Measurements from ENCODE around the gene KRIT1.
A peak's percentile ranks its signal among the peaks of the same experiment; 100 is the strongest.
"Not testable (repeated sequence)": the region's sequence is repeated elsewhere in the genome, so short reads cannot be mapped to it uniquely, and the experiment has no call there.

The KRIT1 gene

DNA sequence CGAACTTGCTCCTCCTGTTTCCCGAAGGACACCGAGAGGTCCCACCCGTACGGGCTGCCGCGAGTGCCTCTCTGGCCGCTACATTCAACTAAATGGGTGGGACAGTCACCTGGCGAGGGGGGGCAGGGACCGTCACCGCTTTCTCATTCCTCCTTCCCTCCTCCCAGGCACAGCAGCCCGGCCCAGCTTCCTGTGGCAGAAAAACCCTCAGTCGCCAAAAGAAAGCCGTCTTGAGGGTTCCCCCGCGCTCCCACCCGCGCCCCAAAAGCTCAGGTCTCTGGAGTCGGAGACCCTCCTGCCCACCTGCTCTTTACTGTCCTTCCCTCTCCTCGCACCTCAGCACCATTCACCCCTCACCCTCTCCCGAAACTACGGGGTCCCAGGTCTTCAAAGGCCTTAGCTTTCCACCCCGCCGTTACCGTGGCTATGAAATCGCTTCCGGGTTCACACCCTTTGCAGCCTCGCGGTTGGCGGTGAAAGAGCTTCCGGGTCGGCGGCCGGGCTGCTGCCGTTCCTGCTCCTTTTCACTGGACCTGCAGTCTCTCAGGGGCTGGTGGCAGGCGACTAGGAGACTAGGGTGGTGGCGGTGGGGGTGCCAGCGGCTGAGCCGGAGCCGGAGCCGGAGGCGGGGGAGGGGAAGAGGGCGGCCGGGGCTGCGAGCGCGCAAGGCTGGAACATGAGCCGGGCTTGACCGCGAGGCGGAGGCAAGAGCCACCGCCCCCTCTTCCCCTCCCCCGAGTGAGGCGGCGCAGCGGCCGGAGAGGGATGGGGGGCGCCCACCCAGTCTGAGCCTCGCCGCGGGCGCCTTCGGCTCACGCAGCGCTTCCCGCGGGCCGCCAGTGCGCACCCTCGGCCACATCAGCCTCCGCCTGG, at the start of gene KRIT1, which contains the start of gene ANKIB1:
Gene KRIT1 (minus strand): TSS at position 428 of the 873 bp plus-strand sequence. CDS start 3,779 bp downstream, outside the sequence.
Gene ANKIB1 (plus strand): TSS at position 488 of the 873 bp plus-strand sequence. CDS start 49,005 bp downstream, outside the sequence.
- peak; percentile 71 for DNase-seq (ENCODE audit: low read depth)

DNA sequence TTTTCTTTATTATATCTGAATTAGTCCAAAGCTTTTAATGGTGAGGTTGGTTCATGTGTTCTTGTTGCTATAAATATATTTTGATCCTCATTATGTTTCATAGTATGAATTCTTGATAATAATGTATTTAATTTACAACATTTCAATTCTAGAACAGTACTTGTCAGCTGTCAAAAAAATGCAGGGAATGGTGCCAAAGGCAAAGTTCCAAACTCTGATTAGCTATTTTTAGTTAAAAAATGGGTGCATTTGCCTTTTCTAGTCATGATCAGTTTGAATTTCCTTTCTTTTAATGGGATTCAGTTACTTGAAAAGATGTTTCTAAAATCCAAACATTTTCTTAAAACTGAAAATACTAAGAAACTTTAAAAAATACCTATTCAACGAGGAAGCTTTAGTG, 49.7 kb upstream of the KRIT1 start:
- DNase-seq (ENCODE audit: low read depth) = no peak

DNA sequence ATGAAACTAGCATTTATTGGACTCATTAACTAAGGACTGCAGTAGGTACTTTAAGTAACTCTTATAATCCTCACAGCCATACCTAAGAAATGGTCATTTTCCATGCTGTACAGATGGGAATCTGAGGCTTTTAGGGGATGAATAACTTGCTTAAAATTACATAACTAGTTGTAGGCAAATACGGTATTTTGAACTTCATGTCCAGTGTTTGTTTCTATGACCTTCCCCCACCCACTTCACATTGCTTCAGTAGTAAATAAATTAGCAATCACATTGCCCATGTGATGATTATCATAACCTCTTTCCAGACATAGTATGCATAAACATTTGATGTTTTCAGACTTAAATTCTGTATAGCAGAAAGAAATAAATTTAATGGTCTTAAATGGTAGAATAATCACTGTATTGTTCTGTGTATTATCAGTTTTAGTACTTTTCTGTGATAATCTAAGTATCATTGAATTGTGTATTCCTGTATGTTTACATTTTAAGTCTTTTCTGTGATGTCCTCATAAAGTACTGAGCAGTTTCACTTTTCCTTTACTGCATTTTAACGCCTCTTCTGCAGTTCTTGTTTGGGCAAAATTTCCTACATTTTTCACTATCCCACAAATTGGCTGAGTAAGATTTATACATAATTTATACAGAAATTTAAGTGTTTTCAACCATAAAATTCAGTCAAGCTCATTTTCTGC, 48.3 kb upstream of the KRIT1 start:
- DNase-seq (ENCODE audit: low read depth) = no peak

DNA sequence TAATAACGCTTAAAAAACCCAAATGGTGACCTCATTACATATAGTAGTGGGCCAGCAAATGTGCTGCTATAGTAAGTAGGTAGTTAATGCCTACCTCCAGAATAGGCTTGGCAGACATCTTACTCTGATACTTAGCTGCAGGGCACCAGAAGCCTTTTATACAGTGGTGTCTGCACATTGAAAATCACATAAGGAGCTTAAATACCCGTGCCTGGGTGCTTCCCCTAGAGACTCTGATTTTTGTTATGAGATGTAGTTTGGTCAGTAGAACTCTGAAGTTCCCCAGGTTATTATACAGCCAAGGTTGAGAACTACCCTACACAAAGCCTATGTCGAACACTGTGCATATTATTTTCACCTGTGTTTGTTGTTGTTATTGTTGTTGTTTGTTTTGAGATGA, 47.3 kb upstream of the KRIT1 start:
- DNase-seq (ENCODE audit: low read depth) = no peak

DNA sequence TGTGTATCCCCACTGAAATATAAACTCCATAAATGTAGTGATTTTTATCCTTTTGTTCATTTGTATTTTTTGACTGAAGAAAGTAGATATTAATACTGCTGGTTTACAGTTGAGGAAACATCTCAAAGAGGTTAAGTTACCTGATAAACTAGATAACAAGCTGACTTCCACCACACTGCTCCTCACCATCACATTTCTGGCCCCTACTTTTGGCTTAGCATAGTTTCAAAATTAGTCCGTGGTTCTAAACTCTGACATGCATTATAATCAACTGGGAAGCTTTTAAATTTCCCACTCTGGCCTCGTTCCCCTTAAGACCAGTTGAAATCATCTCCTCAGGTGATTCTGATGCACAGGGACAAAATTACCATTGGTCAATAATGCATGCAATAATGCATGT, 43.6 kb upstream of the KRIT1 start:
- no peak for DNase-seq (ENCODE audit: low read depth)

DNA sequence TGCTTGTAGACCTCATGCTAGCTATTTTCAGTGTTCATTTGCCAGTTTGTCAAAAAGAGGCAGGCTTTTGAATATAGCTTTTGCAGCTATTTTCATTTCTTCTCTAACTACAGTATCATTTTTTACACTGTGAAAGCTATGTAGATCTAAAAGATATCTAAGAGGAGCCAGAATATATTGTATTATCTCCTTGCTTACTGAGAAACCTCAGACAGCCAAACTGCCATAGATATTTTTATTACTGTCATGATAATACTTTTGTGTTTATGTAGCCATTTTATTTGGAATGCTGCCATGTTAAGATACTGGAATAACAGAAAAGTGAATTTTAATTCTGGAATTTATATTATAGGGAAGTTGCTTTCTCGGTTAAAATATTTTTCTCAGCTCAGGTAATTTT, 37.2 kb upstream of the KRIT1 start:
- no peak for DNase-seq (ENCODE audit: low read depth)

DNA sequence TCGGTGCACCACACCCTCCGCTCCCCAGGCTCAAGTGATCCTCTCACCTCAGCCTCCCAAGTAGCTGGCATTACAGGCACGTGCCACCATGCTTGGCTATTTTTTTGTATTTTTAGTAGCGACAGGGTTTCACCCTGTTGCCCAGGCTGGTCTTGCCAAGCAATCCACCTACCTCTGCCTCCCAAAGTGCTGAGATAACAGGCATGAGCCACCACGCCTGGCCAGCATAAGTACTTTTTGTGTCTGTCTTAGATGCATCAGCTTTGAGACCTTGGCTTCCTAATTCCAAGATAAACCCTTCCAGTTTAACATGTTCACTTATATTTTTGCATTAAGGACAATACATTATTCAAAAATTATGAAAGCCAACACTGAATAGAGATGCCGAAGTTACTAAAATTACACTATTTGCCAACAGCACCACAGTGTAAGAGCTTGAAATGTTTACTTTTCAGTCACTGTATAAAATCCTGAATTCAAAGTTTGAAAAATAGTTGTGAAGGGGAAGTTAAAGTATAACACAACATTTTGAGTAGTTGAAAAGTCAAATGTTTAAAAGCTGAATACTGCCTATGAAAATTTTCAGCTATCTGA, 36.6 kb upstream of the KRIT1 start:
- DNase-seq (ENCODE audit: low read depth) = no peak

DNA sequence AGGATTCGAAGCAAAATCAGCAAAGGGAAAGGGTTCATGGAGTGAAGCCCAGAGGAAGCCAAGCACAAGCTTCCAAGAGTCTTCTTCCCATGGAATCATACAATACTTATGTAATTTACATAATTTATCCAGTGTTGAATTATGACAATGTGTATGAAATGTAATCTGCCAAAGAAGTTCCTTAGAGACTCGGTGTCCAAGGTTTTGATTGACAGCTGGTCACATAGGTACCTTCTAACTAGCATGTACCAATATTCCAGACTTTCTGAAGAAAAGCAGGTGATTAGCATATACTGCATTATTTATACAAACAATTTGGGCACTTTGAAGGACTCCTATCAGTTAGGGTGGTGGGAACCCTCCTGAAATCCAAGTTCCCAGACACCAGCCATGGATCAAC, 35.3 kb upstream of the KRIT1 start:
- no peak for DNase-seq (ENCODE audit: low read depth)

DNA sequence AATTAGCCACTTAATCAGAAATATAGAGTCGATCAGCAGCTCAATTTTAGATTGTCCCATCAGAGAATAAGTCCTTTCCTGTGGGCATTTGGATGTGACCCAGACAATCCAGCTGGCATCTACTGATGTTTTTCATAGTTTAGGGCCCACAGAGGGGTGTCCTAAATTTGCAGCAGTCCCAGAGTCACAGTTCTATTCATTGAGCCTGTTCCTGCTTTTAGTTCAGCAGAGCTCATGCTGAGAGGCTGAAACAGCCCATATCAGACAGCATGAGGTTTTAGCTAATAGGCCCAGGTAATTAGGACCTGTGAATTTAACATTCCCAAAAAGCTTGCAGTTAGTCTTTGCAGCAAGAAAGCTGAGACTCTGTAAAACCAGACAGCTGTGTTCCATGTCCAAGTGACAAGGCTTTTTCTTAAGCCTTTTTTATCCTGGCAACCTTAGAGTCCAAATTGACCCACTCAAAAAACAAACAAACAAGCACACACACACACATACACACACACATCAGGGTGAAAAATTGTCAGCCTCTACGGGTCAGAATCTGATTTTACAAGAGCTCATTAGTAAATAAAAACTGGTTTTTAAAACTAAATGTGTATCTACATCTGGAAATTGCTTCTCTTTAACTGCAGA, 33.8 kb upstream of the KRIT1 start:
- peak; percentile 12 for DNase-seq (ENCODE audit: low read depth)

DNA sequence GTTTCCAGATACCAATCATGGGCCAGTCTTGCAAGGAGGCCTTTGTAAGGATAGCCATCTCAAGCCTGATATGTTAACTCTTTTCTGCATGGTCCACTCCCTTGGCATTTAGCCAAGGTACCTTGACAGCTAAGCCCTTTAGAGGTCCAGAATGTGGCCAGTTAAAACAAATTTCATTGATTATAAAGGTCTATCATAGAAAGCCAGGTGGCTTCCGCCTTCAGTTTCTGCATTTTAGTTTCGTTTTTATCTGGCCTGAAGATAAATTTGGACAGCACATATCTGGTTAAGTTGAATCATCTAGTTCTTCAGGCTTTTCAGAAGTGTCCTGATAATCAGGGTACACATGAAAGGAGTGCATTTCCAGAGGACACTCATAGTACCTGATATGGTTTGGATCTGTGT, 30.7 kb upstream of the KRIT1 start:
- no peak for DNase-seq (ENCODE audit: low read depth)

DNA sequence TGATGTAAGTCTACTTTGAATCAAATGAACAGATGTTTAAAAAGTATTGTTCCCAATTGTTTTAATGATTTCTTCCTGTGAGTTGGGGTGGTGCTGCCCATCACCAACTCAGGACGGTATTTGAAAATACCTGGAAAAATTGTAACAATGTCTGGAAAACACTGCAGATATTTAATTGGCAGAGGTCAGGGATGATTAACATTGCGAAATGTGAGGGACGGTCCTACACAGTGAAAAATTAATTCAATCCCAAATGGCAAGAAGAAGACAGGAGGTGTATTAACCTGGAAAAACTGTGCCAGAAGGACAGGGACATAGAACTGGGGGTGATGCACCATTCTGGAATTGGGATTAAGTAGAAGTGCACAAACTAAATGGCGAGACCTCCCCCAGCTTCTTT, 29.6 kb upstream of the KRIT1 start:
- DNase-seq (ENCODE audit: low read depth) = no peak

DNA sequence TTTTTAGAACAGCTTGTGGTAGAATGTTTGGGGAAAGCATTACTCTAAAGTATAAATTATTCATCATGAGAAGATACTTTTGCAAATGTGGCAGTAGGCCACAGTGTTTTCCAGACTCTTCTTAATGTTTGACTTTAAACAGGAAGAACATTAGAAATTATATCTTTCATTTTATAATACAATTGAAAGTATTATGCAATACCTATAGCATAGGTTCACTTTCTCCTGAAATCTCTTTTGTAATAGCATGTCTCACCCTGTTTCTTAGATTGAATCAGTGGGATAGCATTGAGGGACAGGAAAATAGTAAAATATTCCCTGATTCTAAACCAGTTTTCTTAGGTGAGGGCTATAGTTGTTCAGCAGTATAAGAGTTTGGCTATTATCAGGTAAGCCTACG, 23.2 kb upstream of the KRIT1 start:
- DNase-seq (ENCODE audit: low read depth) = no peak

DNA sequence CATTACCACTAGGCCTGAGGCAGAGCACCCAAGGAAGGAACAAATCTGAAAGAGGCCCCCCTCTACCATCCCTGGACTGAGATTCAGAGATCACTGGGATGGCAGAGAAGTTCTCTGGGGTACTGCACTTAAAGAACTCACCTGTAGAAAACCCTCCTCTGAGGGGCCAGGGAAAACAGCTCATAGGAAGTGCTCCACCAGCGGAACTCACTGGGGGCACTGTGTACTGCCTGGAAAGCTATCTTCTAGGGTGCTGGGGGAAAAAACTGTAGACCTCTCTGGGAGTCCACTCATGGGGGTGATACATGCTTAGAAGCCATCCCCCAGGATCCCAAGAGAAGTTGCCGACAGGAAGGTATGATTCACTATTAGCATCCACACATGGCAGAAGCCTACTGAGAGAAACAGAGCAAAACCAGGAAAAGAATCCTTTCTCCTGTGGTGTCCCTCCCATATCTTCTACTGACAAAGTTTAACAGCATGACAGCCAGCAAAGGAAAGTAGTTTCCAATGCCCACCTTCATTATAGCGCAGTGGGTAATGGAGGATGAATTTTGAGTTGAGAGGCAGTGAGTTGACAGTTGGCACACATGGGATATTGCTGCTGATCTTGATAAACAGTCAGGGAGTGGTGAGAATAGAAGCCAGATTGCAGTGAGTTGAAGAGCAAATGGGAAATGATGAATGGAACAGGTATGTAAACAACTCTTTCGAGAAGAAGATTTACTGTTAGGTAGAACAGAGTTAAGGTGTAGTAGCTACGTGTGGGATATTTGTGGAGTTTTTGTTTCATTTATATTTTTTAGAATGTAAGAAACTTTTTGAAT, 20.9 kb upstream of the KRIT1 start:
- DNase-seq (ENCODE audit: low read depth) = no peak

DNA sequence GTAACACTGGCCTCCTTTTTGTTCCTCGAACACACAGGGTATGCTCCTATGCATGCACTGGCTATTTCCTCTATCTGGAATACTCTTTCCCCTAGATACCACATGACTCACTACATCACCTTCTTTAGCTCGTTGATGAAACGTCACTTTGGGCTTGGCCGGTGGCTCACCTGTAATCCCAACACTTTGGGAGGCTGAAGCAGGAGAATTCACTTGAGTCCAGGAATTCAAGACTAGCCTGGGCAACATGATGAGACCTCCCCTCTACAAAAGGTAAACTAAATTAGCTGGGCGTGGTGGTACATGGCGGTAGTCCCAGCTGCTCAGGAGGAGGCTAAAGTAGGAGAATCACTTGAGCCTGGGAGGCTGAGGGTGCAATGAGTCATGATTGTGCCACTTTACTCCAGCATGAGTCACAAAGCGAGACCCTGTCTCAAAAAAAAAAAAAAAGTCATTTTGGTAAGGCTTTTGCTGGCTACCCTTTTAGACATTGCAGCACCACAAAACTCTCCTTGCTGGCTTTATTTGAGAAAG, 14.6 kb upstream of the KRIT1 start:
- DNase-seq (ENCODE audit: low read depth) = no peak

DNA sequence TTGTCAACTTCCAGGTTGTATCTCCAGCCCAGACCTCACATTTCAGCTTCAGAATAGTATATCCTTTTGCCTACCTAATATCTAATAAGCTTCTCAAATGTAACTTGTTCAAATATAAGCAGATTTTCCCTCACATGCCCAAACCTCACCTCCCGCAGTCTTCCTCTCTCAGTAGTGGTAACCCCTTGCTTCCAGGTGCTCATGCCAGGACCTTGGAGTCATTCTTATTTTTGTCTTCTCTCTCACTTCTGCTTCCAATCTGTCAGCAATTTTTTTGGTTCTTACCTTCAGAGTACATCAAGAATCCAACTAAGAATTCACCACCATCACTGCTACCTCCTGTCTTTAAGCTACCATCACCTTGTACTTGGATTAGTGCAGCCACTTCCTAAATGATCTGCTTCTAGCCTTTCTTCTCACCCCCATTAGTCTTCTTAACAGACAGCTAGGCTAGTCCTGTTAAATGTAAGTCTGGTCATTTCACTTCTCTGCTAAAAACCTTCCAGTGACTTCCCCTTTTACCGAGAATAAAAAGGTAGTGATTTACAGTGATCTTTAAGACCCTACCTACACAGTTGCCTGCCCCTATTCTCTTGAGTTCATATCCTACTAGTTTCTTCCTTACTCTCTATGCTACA, 14.0 kb upstream of the KRIT1 start:
- no peak for DNase-seq (ENCODE audit: low read depth)

DNA sequence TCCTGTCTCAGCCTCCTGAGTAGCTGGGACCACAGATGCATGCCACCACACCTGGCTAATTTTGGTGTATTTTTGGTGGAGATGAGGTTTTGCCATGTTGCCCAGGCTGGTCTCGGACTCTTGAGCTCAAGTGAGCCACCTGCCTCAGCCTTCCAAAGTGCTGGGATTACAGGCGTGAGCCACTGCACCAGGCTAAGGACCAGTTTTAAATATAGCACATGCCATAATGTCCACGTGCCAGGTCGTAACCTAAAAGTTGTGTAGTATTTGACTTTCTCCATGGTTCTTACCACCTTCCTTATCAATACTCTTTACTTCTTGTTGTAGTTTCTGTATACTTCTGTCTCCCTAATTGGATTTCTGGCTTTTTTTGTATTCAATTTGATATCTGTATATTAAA, 13.3 kb upstream of the KRIT1 start:
- DNase-seq (ENCODE audit: low read depth) = no peak

DNA sequence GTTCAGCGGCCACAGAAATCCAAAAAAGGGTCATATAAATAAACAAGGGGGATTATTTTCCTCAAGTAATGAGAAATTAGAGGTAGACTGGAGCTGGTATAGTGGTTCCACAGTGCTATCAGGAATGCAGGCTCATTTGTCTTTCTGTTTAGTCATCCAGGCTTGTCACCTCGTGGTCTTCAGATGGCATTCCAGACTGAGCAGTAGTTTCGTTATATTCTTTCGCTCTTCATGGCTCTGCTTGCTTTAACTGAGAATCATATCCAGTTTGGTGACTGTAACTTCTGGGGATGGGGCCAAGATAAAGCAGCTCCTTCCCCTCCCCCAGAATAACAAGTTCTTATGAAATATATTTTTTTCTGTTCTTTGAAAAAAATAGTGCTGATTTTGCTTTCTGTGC, 9.6 kb upstream of the KRIT1 start:
- peak; percentile 88 for DNase-seq (ENCODE audit: low read depth)

DNA sequence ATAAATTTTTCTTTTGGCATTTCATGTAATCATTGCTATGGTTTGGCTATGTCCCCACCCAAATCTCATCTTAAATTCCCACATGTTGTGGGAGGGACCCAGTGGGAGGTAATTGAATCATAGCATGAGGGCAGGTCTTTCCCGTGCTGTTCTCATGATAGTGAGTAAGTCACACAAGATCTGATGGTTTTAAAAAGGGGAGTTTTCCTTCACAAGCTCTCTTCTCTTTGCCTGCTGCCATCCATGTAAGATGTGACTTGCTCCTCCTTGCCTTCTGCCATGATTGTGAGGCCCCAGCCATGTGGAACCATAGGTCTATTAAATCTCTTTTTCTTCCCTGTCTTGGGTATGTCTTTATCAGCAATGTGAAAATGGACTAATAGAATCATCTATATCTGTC, 9.1 kb upstream of the KRIT1 start:
- not testable (repeated sequence) for DNase-seq (ENCODE audit: low read depth)

DNA sequence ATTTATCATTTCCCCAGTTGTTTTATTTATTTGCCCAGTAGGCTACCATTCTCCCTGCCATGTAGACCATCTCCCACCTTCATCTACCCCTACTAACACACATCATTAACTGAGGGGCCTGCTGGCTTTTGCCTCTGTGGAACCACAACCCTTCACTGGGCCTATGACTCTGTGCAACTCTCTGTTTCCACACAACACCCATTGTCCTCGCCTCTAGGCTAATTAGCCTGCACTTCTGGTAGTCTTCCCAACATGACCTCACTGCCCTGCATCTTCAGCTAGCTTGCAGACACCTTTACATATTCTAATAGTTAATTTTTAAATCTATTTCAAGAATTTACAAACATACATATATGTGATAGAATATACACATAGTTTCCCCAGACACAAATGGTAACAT, 7.5 kb upstream of the KRIT1 start:
- no peak for DNase-seq (ENCODE audit: low read depth)

DNA sequence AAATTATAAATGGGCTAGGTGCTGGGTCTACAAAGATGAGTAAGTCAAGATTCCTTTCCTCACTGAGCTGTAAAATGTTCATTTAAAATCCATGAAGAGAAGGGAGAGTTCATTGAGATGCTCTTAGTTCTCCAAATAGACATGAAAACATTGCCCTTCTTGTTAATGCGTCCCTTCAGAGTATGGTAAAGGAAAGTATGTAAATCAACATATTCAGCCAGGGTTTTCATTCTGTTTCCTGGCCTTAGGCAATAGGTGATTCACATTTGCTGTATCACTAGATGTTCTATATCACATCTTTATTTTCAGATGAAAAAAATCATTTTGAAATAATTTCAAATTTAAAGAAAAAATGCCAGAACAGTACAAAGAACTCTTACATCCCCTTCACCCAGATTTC, 5.5 kb upstream of the KRIT1 start:
- no peak for DNase-seq (ENCODE audit: low read depth)

DNA sequence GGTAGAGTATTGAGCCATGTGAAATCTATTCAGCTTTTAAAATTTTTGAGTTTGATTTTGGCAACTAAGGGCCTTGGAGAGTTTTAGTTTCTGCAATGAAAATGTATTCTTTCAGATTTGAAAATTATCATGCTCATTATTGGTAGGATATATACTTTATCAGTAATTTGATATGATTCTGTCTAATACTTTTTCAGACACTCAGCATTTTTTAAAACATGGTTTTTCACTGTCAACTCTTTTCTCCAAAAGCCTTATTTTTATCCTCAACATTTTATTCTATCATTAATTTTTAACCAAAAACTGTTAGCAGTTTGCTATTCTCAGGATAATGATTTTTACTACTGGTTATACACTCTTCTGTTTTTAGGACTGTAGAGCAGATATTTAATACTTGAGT, 4.9 kb upstream of the KRIT1 start:
- no peak for DNase-seq (ENCODE audit: low read depth)
